Measurements from ENCODE around the gene EIF2B5.

EIF2B5 gene

DNA sequence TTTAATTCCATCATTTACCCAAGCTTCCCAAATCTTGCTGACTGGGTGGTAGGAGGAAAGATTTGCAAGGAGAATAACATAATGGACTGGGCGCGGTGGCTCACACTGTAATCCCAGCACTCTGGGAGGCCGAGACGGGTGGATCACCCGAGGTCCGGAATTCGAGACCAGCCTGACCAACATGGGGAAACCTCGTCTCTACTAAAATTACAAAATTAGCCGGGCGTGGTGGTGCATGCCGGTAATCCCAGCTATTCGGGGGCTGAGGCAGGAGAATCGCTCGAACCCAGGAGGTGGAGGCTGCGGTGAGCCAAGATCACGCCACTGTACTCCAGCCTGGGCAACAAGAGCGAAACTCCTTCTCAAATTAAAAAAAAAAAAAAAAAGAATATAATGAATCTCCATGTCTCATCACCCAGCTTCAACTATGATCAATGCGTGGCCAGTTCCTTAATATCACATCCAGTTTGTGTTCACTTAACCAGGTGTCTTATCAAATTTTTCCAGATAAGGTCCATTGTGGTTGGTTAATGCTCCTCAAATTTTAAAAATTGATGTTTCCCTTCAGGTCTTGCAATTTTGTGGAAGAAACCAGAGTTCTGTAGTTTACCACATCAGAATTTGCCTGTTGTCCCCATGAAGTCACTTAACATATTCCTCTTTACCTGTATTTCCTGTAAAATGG is 49.5 kb downstream of the EIF2B5 start:
- no peak overlapping the region for H3K4me3 ChIP-seq
- H3K36me3 ChIP-seq (replicated peaks) = peaks cover 73% of the 10 kb centered on the region
- in situ Hi-C loops (cut with MboI; ENCODE audit: low sequenced_read_pairs) = no loop called here
- no peaks in the 10 kb centered on the region for H3K27me3 ChIP-seq (ENCODE audit: low read depth)
- DNase-seq (ENCODE audit: low spot score in 2 of 2) = no peak
- H3K9me3 ChIP-seq = no peaks in the 10 kb centered on the region
- peaks cover 11% of the 10 kb centered on the region for H3K4me1 ChIP-seq

DNA sequence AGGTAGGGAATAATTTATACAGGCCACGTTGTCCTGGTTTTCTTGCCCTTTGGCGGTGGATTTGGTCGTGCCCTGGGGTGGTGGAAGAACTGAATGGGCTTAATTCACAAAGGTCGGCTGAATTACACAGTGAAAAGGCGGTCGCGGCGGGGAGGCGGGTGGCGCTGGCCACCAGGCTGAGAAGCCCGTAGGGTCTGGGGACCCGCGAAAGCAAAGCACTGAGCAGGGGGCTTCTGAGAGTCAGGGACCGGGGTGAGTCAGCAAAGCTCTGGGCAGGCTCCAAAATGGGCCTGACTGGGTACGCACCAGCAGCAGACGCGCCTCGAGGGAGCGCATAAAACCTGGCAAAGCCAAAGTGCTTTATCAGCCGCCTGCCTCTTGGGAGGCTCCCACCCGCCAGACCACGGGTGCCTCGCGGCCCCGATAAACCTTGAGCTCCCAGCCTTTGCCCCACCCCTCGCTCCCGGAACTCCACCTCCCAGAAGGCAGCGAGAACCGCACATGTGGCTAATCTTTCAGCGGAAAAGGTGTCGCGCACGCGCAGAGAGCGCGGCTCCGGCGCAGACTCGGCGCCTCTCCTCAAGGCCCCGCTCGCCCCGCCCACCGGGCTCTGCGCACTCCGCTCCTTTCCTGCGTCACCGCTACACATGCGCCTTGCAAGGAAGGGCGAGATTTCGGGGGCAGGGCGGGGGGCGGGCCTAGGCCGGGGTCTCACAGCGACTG is 50.5 kb downstream of the EIF2B5 start:
- H3K9me3 ChIP-seq = no peaks in the 10 kb centered on the region
- DNase-seq (ENCODE audit: low spot score in 2 of 2) = peak; percentile 97 to 99
- H3K36me3 ChIP-seq (replicated peaks) = peaks cover 72% of the 10 kb centered on the region
- in situ Hi-C loops (cut with MboI; ENCODE audit: low sequenced_read_pairs) = no loop called here
- peaks cover 11% of the 10 kb centered on the region for H3K4me1 ChIP-seq
- peak overlapping the region; percentile 98 for H3K4me3 ChIP-seq
- H3K27me3 ChIP-seq (ENCODE audit: low read depth) = no peaks in the 10 kb centered on the region

DNA sequence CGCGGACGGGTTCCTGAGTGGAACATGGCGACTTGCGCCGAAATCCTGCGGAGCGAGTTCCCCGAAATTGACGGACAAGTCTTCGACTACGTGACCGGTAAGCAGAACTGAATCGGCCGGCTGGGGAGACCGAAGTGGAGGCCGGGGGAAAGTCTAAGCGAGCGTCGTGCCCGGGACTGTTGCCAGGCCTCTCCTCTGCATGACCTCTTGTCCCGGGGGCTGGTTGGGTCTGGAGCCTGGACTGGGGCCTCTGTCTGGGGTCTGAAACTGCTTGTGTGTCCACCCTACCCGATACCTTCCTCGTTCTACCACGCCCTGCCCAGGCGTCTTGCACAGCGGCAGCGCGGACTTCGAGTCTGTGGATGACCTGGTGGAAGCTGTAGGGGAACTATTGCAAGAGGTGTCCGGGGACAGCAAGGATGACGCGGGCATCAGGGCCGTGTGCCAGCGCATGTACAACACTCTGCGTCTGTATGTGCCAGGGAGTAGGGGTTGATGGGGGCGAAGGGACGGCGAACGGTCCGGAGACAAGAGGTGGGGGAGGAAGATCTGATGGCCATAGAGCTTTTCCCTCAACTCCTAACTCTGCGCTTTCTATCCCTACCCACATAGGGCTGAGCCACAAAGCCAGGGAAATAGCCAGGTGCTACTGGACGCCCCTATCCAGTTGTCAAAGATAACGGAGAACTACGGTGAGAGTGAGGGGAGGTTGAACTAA is 51.2 kb downstream of the EIF2B5 start, which contains the start of gene ABCF3:
Gene ABCF3 (plus strand): TSS at position 16 of the 718 bp plus-strand sequence. CDS start 9 bp downstream, at position 25.
- no peaks in the 10 kb centered on the region for H3K27me3 ChIP-seq (ENCODE audit: low read depth)
- DNase-seq (ENCODE audit: low spot score in 2 of 2) = peak in 1 of 2 experiments; percentile 16
- peak within 1 kb of the TSS; percentile 98 for H3K4me3 ChIP-seq
- no peaks in the 10 kb centered on the region for H3K9me3 ChIP-seq
- H3K4me1 ChIP-seq = peaks cover 11% of the 10 kb centered on the region
- peaks cover 72% of the 10 kb centered on the region for H3K36me3 ChIP-seq (replicated peaks)
- in situ Hi-C loops (cut with MboI; ENCODE audit: low sequenced_read_pairs) = no loop called here

DNA sequence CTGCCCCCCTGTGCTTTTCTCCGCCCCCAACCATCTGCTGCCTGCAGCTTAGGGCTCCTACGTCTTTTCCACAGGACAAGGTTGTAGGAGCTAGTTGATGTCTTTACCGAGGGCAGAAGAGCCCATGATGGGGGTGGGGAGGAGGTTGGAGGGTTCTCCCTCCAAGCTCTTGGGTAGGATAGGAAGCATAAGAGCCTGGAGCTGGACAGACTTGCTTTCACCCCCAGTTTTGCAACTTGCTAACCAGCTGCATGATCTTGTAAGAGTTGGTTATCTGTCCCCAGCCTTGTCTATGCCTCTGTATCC is 51.7 kb downstream of the EIF2B5 start:
- peak overlapping the region; percentile 98 for H3K4me3 ChIP-seq
- H3K36me3 ChIP-seq (replicated peaks) = peaks cover 70% of the 10 kb centered on the region
- no peaks in the 10 kb centered on the region for H3K27me3 ChIP-seq (ENCODE audit: low read depth)
- in situ Hi-C loops (cut with MboI; ENCODE audit: low sequenced_read_pairs) = no loop called here
- no peak for DNase-seq (ENCODE audit: low spot score in 2 of 2)
- H3K9me3 ChIP-seq = no peaks in the 10 kb centered on the region
- peaks cover 11% of the 10 kb centered on the region for H3K4me1 ChIP-seq

DNA sequence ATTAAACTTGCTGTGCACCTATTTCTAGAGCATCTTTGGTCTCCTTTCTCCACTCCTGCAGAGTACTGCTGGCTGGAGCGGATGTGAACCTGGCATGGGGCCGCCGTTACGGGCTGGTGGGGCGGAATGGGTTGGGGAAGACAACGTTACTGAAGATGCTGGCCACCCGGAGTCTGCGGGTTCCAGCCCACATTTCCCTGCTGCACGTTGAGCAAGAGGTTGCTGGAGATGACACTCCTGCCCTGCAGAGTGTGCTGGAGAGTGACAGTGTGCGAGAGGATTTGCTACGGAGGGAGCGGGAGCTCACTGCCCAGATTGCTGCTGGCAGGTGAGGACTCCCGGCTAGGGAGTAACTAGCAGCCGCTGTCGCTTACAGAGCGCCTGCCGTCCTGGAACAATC is 52.9 kb downstream of the EIF2B5 start:
- Histone ChIP-seq H3K4me3 (no peak overlapping the region), H3K36me3 (replicated peaks) (peaks cover 70% of the 10 kb centered on the region), H3K4me1 (peaks cover 11% of the 10 kb centered on the region), H3K9me3 (no peaks in the 10 kb centered on the region), H3K27me3 (ENCODE audit: low read depth) (no peaks in the 10 kb centered on the region)
- in situ Hi-C loops (cut with MboI; ENCODE audit: low sequenced_read_pairs) = no loop called here
- DNase-seq (ENCODE audit: low spot score in 2 of 2) = no peak

DNA sequence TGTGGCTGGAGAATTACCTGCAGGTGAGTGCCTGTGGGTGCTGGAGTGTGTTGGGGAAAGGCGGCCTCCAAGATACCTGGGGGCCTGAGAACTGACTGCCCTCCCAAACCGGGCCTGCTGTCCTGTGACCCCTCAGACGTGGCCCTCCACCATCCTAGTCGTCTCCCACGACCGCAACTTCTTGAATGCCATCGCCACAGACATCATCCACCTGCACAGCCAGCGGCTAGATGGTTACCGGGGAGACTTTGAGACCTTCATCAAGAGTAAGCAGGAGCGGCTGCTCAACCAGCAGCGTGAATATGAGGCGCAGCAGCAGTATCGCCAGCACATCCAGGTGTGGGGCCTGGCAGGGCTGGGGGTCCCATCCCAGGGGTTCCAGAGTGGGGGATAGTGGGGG is 54.3 kb downstream of the EIF2B5 start:
- Histone ChIP-seq H3K36me3 (replicated peaks) (peaks cover 70% of the 10 kb centered on the region), H3K9me3 (no peaks in the 10 kb centered on the region), H3K4me1 (peaks cover 11% of the 10 kb centered on the region), H3K4me3 (no peak overlapping the region), H3K27me3 (ENCODE audit: low read depth) (no peaks in the 10 kb centered on the region)
- DNase-seq (ENCODE audit: low spot score in 2 of 2) = no peak
- in situ Hi-C loops (cut with MboI; ENCODE audit: low sequenced_read_pairs) = no loop called here

DNA sequence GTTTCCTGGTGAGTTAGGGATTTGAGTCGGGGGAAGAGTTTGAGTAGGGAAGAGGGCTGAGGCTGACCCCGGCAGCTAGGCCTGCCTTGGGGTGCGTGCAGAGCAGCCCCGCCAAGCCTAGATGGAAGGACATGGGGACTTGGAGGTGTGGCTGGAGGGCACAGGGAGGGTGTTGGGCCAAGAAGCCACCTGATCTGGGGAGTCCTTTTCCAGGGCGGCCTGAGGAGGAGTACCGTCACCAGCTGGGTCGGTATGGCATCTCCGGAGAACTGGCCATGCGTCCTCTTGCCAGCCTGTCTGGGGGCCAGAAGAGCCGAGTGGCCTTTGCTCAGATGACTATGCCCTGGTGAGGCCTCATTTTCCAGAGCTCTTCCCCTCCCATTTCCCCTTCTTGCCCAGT is 57.7 kb downstream of the EIF2B5 start:
- Histone ChIP-seq H3K36me3 (replicated peaks) (peaks cover 69% of the 10 kb centered on the region), H3K4me3 (no peak overlapping the region), H3K4me1 (no peaks in the 10 kb centered on the region), H3K27me3 (ENCODE audit: low read depth) (no peaks in the 10 kb centered on the region), H3K9me3 (no peaks in the 10 kb centered on the region)
- no peak for DNase-seq (ENCODE audit: low spot score in 2 of 2)
- in situ Hi-C loops (cut with MboI; ENCODE audit: low sequenced_read_pairs) = no loop called here

DNA sequence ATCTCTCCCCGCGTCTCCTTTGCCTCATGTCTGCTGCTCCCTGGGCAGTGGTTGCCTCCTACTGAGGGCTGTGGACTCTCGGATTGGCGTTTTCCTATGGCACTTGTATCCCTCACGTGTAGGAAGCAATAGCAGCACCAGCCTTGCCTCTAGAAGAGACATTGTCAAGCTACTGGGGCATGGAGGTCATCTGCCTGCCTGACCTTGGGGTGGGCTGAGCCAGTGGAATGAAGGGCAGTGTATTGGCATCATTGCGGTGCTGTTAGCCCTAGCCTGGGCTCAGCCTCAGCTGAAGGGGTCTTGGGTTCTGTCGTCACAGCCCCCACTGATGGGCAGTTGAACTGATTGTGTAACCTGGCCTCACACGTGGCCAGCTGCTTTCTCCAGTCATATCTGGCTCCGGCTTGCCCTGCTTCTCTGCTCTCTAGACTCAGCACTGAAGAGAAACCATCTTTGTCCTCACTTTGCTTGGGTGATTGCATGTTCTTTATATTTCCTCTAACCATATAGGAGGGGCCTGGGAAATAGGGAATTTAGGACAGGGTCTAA is 58.9 kb downstream of the EIF2B5 start:
- no peaks in the 10 kb centered on the region for H3K27me3 ChIP-seq (ENCODE audit: low read depth)
- no peak for DNase-seq (ENCODE audit: low spot score in 2 of 2)
- in situ Hi-C loops (cut with MboI; ENCODE audit: low sequenced_read_pairs) = no loop called here
- H3K4me1 ChIP-seq = no peaks in the 10 kb centered on the region
- H3K36me3 ChIP-seq (replicated peaks) = peaks cover 57% of the 10 kb centered on the region
- H3K9me3 ChIP-seq = no peaks in the 10 kb centered on the region
- H3K4me3 ChIP-seq = no peak overlapping the region

All from HAP-1 (cell line).